NCI-H2227 (cell line): ENCODE data around the gene ZNF839.
"Not testable (repeated sequence)": the region's sequence is repeated elsewhere in the genome, so short reads cannot be mapped to it uniquely, and the experiment has no call there.

ENCODE experiments used
- DNase-seq: peaks from one replicate; lab custom pipeline; 2025; ENCODE audit not compliant: unreplicated experiment; lab: John Stamatoyannopoulos, UW

The ZNF839 gene

DNA sequence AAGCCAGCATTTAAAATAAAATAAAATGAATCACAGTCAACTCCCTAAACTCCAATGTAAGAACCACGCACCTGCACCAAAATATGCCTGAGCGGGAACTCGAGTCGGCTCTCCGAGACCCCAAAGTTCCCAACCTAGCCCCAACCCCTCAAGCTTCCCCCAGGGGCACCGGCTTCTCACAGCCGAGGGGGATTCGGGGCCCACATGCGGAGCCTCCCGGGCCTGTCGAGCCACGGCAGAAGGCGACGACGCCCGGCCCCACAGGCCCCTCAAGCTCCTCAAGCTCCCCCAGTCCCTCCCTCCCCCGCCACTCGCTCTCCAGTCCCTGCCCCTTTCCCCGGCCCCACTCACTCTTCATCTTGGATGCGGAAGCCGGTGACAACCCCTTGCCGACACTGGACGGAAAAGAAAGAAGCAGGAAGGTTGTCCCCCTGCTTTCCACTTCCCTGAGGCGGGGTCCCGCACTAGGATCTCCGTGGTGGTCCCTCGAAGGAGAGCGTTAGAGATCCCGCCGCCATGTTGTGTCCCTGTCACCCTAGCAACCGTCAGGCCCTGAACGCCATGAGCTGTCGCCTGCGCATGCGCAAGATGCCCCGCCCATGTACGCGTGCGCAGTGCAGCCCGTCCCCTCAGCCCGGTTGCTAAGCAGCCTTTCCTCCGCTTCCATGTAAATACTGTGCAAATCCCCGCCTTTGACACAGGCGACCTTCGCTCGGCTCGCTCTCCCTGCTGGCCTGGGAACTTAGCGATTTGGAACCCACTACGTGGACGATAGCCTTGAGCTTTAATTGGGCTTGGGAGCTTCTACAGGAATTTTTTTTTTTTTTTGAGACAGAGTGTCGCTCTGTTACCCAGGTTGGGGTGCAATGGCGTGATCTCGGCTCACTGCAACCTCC is 14.7 kb upstream of the ZNF839 start, which contains the start of gene MOK:
Gene MOK, minus strand, starts transcription at position 554 of the 896 bp plus-strand sequence. Its CDS starts 196 bp downstream, at position 358.
- DNase-seq, result peak; percentile 97

DNA sequence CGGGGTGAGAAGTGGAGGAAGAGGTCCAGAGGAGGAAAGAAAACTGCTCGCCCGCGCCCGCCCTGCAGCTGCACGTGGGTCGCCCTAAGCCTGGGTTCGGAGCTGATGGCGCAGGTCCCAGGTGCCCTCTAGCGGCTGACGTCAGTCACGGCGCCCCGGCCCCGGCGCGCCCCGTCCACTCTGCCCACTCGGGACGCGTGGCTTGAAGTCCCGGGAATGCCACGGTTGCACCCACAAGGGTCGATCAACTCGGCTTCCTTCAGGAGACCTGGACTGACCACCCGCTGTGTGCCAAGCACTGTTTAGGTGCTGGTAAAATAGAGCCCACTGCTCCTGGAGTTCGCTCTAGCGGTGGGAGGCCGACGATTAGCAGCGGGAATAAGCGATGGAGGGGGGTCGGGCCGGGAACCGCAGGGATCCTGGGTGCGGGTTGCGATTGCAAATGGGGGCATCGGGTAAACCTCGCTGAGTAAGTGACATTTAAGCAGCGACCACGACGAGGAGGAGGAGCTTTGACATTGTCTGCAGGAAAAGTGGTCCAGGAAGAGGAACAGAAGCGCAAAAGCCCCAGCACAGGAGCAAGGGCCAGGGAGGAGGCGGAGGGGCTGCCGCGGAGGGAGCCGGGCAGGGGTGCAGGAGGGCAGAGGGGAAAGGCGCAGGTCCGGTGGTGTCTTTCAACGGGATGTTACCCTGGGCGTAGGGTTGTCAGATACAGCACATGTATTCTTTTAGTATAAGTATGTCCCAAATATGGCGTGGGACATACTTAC is 5.1 kb upstream of the ZNF839 start:
- DNase-seq, result peak; percentile 81

DNA sequence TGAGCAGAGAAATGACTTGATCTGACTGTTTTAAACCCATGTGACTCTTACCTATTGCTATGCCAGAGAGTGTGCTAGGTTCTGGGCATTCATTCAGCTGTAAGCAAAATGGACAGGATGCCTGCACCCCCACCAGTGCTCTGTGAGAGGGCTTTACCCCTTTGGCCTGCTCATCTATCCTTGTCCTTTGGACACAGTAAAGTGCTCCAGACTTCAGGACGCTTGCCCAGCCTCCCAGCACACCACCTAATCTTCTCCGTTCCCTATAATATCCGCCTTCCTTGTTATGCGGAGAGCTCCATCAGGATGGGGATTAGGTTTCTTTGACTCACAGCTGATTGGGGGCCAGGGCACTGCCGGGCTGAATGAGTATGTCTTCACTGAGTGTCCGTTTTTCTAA is 4.4 kb upstream of the ZNF839 start:
- no peak for DNase-seq

DNA sequence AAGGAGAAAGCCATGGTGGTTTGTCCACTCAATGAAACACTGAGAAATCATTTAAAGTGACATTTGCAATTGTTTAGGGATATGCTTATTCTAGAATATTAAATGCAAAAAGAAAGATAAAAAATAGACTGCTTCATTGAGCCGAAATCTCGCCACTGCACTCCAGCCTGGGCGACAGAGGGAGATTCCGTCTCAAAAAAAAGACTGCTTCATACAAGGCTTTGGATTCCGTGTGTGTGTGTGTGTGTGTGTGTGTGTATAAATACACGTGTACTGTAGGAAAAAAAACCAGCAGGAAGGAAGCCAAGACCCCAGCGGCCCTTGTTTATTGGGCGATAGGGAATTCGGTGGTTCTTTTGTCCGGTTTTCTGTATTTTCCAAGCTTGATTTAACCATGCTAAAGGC is 3.2 kb upstream of the ZNF839 start:
- DNase-seq, result peak; percentile 84

DNA sequence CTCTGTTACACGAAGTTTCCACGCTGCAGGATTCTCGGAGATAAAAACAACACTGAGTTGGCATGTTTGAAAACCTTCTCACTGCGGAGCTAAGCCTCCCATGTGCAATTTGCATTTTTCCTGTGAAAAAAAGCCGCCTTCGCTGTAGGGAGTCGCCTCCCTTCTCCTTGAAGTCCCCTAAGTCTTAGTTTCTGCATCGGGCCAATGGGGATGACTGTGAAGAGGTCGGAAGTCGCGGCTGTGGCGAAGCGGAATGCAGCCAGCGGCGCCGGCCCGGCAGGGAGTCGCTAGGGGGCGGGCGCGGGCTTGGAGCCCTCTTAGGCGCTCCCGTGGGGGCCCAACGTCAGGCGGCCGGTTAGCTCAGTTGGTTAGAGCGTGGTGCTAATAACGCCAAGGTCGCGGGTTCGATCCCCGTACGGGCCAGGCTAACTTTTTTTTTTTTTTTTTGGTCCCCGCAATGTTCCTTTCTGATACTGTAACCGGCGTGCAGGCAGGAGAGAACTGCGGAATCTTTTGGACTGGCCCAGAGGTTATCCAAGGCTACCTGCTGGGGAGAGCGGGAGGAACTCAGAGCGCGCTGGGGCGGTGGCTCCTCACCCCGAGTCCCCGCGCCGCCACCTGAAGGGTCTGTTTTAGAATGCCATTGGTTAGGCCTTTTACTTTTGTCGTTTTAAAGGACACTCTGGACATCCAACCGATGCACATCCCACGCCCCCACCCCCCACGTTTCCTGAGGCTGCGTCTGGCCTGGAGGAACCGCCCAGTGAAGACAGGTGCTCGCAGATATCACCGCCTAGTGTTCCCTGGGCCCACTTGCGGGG is 2.6 kb upstream of the ZNF839 start:
- DNase-seq, result peak; percentile 90

DNA sequence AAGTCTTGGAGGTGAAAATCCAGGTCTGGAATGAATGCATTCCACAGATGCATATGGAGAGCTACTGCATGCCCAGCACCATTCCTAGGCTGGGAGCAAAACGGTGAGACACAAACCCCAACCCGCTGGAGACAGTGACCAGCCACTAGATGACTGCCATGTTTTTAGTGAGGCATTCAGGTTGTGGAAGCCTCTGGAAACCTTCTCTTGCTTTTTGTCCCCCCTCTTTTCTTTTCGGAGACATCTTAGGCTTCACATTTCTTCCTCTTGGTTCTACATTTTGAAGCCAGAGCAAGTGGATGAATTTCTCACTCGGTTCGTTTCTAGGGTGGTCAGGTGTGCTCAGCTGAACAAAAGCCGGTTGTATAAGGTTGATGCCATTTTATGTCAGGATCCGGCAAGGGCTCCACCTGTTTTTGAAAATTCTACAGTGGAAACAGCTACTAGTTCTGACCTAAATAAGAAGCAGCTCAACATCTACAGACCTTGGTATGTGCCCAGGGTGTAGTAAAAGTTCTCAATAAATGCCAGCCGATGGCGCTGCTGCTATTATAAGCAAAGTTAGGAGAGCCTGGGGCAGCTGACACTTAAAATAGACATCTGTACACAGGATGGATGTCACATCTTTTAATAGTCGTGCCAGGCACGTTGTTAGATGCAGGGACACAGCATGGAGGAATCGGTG is 1.8 kb upstream of the ZNF839 start:
- DNase-seq, result peak; percentile 48

- no peak for DNase-seq
Measured at GRCh38 chr14:102318781-102319276, 717 bp upstream of the ZNF839 start.

DNA sequence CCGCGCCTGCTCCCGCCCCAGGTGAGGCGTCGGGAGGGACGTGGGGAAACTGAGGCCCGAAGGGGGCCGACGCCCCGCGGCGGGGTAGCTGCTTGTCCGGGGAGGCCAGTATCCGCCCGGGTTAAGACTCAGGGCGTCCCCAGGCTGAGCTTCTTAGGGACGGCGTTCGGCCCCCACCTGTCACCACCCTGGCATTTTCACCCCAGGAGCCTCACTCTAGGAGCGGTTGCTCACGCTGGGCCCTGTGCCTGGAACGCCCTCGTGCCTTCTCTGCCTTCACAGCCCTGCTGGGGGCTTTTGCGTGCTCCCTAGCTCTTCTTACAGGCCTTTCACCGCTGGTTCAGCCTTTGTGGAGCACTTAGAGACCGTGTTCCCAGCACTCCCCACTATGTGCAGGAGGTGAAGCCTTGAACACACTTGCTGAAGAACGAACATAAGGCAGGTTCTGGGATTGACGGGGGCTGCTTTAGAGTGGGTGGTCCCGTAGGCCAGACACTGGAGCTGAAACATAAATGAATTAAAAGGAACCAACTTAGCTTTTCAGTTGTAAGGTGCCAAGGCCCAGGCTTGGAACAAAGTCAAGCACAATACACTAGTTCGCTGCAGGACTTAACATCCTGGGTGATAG is 601 bp downstream of the ZNF839 start:
- DNase-seq, result peak; percentile 42

- no peak for DNase-seq
Measured at GRCh38 chr14:102320671-102321455, 1.3 kb downstream of the ZNF839 start.

DNA sequence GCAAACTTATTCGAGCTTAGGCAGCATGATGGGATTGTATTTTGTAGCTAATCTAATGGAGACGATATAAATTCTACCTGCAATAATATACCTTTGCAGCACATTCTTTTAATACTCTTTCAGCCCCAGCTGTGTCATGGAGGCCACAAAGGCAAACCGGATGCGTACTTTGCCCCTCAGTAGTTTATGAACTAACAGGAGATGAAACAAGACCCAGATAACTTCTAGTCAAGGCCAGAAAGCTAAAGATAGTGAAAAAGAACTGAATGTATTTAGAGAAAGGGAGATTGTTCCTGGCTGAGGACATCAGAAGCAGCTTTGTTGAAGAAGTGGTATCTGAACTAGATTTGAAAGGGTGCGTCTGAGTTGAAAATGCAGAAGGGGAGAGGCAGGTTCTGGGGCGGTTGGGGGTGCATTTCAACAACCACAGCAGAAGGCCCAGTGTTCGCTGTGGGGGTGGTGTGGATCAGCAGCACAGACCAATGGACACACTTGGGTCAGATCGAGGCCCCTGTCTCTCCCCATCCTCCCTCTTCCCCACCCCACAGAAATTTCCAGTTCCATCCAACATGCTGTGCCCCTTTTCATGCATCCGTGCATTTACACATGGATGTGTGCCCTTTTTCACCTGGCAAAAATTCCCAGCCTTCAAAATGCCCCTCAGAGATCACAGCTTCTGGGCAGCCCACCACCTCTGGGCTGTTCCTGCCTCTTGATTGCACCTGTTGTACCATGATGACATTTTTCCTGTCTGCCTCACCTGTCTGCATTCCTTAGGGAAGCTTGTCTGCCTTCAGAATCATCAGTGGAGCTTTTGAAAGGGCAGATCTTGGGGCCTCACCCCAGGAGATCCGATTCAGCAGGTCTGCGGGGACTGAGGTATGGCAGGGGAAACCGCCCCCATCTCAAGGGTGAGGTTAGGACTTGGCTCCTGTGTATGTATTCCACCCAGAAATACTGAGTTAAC is 2.2 kb downstream of the ZNF839 start:
- DNase-seq, result no peak

DNA sequence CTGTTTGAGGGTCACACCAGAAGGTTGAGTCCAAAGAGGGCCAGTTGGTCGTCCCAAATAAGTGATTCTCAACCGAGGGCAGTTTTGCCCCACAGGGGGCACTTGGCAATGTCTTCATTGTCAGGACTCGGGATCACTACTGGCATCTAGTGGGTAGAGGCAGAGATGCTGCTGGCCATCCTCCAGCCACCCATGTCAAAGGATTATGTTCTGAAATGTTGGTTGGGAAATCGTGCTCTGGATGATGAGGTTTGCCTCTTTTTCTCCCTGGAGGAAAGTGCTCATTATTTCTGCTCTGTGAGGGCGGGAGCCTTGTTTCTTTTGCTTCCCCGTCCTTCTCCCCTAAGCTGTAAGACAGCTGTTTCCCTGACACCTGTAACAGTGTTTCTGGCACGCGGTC is 3.6 kb downstream of the ZNF839 start:
- peak; percentile 61 for DNase-seq

GRCh38 chr14:102325791-102326345 is 6.3 kb downstream of the ZNF839 start:
- no peak for DNase-seq

- no peak for DNase-seq
Measured at GRCh38 chr14:102326583-102326982, 7.0 kb downstream of the ZNF839 start.

- DNase-seq, result not testable (repeated sequence)
Measured at GRCh38 chr14:102329381-102329780, 9.8 kb downstream of the ZNF839 start.

DNA sequence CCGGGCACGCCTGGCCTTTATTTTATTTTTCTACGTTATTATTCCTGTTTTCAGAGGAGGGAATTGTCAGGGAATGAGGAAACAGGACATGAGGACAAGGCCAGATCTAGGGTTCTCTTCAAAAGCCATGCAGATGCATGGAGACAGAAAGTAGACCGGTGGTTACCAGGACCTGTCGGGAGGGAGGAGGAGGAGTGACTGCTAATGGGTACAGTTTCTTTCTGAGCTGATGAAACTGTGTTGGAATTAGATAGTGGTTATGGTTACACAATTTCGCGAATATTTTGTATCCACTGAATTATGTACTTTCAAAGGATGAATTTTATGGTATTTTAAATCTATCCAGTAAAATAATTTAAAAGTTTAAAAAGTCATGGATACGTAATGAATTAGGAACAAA is 11.3 kb downstream of the ZNF839 start:
- no peak for DNase-seq

DNA sequence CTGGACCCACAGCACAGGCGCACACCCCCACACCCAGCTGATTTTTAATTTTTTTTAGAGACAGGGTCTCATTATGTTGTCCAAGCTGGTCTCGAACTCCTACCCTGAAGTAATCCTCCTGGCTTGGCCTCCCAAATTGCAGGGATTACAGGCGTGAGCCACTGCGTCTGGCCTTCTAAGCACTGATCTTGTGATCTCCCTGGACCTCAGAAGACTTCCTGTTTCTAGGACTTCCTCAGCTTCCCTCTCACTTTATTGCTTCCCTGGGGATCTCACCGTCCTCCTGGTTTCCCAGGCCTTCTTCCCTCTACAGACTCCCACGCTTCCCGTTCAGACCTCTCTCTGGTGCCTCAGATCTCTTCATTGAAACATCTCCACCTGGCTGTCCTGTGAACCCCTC is 13.8 kb downstream of the ZNF839 start:
- DNase-seq, result no peak

DNA sequence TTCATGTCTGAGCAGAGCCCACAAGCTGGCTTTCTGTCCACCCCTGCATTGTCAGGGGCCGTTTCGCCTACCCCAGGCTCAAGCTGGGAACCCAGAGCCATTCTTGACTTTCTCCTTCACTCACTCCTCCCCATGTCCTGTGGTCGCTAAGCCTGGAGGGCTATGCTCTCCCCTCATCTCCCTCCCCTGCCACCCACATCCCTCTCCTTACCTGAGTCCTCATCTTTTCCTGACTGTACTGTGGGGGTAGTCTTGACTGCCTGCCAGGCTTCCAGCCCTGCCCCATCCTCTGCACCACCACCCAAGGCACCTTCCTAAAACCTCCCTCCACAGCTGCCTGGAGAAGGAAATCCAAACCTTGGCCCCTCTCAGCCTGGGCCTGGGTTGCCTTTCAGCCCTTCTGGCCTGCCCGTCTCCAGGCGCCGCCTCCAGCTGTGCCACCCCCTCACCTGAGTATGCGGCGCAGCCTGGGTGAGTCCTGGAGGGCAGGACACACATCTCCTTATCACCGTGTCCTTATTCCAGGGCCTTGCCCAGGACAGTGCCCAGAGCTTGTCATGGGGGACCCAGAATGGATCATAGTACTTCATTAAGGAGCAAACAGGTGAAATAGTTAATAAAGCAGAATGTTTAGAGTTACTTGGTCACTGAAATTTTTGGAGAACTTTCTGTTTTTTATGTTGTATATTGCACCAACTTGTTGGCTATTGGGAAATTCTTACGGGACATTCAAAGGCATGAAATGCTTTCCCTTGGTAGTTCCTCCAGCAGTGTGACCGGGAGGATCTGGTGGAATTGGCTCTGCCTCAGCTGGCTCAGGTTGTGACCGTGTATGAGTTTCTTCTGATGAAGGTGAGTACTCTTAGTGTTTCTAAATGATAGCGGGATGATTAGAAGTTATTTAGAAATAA is 14.5 kb downstream of the ZNF839 start:
- DNase-seq, result no peak
